ENCODE measurements around the gene GJA5.

GJA5 gene

GRCh38 chr1:147784941-147785340 lies 24.5 kb upstream of the GJA5 start:
- no peak for TF ChIP-seq MAX (IDR thresholded peaks at IDR 0.05)
- no peak for TF ChIP-seq CREB1 (IDR thresholded peaks at IDR 0.05; ENCODE audit: low read depth)
- no peak for TF ChIP-seq RAD21 (IDR thresholded peaks at IDR 0.05; ENCODE audit: low read depth)
- TF ChIP-seq NFIC (IDR thresholded peaks at IDR 0.05) = no peak
- TF ChIP-seq TEAD4 (IDR thresholded peaks at IDR 0.05) = no peak
- no peak for TF ChIP-seq ZBTB7A (IDR thresholded peaks at IDR 0.05; ENCODE audit: low read depth)
- no peak for TF ChIP-seq TAF1 (IDR thresholded peaks at IDR 0.05; ENCODE audit: low read depth)

- TF ChIP-seq FOXM1 (IDR thresholded peaks at IDR 0.05; ENCODE audit: borderline replicate concordance, low read depth) (no peak), EP300 (IDR thresholded peaks at IDR 0.05; ENCODE audit: borderline replicate concordance) (no peak)
These were observed 20.7 kb upstream of the GJA5 start for GRCh38 chr1:147781056-147781471.

- TF ChIP-seq TAF1 (IDR thresholded peaks at IDR 0.05; ENCODE audit: low read depth) (no peak), NFIC (IDR thresholded peaks at IDR 0.05) (no peak), USF1 (IDR thresholded peaks at IDR 0.05) (no peak), MAX (IDR thresholded peaks at IDR 0.05) (no peak), CEBPB (IDR thresholded peaks at IDR 0.05) (no peak), TCF12 (IDR thresholded peaks at IDR 0.05; ENCODE audit: low read depth) (no peak)
These were observed 17.3 kb upstream of the GJA5 start for GRCh38 chr1:147777694-147778093.

- no peak for TF ChIP-seq NFIC (IDR thresholded peaks at IDR 0.05)
- TF ChIP-seq YY1 (IDR thresholded peaks at IDR 0.05; ENCODE audit: low read depth) = no peak
- no peak for TF ChIP-seq MAX (IDR thresholded peaks at IDR 0.05)
- no peak for TF ChIP-seq ZBTB7A (IDR thresholded peaks at IDR 0.05; ENCODE audit: low read depth)
- no peak for TF ChIP-seq TAF1 (IDR thresholded peaks at IDR 0.05; ENCODE audit: low read depth)
- no peak for TF ChIP-seq USF1 (IDR thresholded peaks at IDR 0.05)
- TF ChIP-seq FOXM1 (IDR thresholded peaks at IDR 0.05; ENCODE audit: borderline replicate concordance, low read depth) = no peak
- no peak for TF ChIP-seq TEAD4 (IDR thresholded peaks at IDR 0.05)
- TF ChIP-seq TCF12 (IDR thresholded peaks at IDR 0.05; ENCODE audit: low read depth) = no peak
- TF ChIP-seq RAD21 (IDR thresholded peaks at IDR 0.05; ENCODE audit: low read depth) = no peak
- TF ChIP-seq REST (IDR thresholded peaks at IDR 0.05; ENCODE audit: low read depth) = no peak
- TF ChIP-seq EGR1 (IDR thresholded peaks at IDR 0.05) = no peak
- no peak for TF ChIP-seq CEBPB (IDR thresholded peaks at IDR 0.05)
- TF ChIP-seq CREB1 (IDR thresholded peaks at IDR 0.05; ENCODE audit: low read depth) = no peak
- TF ChIP-seq EP300 (IDR thresholded peaks at IDR 0.05; ENCODE audit: borderline replicate concordance) = no peak
These were observed 12.9 kb upstream of the GJA5 start for GRCh38 chr1:147773215-147773715.

- TF ChIP-seq CREB1 (IDR thresholded peaks at IDR 0.05; ENCODE audit: low read depth) = no peak
- no peak for TF ChIP-seq TEAD4 (IDR thresholded peaks at IDR 0.05)
- no peak for TF ChIP-seq MAX (IDR thresholded peaks at IDR 0.05)
- TF ChIP-seq ZBTB7A (IDR thresholded peaks at IDR 0.05; ENCODE audit: low read depth) = no peak
- TF ChIP-seq EP300 (IDR thresholded peaks at IDR 0.05; ENCODE audit: borderline replicate concordance) = no peak
- TF ChIP-seq EGR1 (IDR thresholded peaks at IDR 0.05) = no peak
- TF ChIP-seq RAD21 (IDR thresholded peaks at IDR 0.05; ENCODE audit: low read depth) = no peak
- TF ChIP-seq YY1 (IDR thresholded peaks at IDR 0.05; ENCODE audit: low read depth) = no peak
- TF ChIP-seq USF1 (IDR thresholded peaks at IDR 0.05) = no peak
- no peak for TF ChIP-seq CEBPB (IDR thresholded peaks at IDR 0.05)
- no peak for TF ChIP-seq NFIC (IDR thresholded peaks at IDR 0.05)
- TF ChIP-seq FOXM1 (IDR thresholded peaks at IDR 0.05; ENCODE audit: borderline replicate concordance, low read depth) = no peak
- TF ChIP-seq REST (IDR thresholded peaks at IDR 0.05; ENCODE audit: low read depth) = no peak
- TF ChIP-seq TAF1 (IDR thresholded peaks at IDR 0.05; ENCODE audit: low read depth) = no peak
- TF ChIP-seq TCF12 (IDR thresholded peaks at IDR 0.05; ENCODE audit: low read depth) = no peak
These were observed 12.2 kb upstream of the GJA5 start for GRCh38 chr1:147772570-147772969.

All from Ishikawa (cell line).